Measurements from ENCODE around the gene KIF26B. TPM values are rescaled to one million over a fixed set of nuclear protein-coding genes. Genes with fewer than 3 reads are reported as not detected.

The KIF26B gene
- total RNA-seq, 4 donors from 2014 or later = 0.20 to 0.79 (median 0.41) TPM; not detected in 1

DNA sequence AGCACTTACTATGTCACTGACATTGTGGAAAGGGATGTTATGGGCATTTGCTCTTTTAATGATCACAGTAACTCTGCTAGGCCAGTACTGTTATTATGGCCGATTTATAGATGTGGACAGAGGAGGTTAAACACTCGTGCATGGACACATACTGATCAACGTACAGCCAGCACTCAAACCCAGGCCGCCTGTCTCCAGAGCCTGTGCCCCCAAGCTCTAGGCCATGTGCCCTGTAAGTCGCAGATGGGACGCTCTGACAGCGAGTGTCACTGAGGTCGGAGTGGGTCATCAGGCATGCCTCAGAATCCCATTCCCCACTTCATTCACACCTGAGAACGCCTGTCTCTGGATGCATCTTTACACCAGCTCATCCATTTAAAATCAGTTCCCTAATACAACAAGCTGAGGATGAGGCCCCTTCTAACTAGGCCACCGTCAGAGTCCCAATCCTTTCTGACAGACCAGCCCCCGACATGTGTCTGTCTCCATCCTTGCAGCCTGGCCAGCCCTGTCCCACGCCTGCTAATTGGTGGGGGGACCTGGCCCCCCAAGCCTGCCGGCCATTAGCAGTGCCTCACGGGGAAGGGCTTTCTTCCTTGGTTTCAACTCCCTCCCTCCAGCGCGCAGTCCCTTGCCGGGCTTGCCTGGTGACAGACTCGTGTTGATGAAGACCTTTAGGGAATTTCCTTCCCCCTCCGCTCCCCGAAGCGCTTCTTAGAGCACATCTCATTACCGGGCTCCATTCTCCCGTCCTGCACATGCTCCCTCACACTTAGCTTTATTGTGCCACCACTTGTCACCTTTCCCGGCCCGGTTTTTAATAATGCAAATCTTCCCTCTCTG lies 436.8 kb downstream of the KIF26B start:
- TF ChIP-seq, protein P1, sequence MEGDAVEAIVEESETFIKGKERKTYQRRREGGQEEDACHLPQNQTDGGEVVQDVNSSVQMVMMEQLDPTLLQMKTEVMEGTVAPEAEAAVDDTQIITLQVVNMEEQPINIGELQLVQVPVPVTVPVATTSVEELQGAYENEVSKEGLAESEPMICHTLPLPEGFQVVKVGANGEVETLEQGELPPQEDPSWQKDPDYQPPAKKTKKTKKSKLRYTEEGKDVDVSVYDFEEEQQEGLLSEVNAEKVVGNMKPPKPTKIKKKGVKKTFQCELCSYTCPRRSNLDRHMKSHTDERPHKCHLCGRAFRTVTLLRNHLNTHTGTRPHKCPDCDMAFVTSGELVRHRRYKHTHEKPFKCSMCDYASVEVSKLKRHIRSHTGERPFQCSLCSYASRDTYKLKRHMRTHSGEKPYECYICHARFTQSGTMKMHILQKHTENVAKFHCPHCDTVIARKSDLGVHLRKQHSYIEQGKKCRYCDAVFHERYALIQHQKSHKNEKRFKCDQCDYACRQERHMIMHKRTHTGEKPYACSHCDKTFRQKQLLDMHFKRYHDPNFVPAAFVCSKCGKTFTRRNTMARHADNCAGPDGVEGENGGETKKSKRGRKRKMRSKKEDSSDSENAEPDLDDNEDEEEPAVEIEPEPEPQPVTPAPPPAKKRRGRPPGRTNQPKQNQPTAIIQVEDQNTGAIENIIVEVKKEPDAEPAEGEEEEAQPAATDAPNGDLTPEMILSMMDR (IDR thresholded peaks at IDR 0.05) = no peak
- TF ChIP-seq POLR2AphosphoS5 (IDR thresholded peaks at IDR 0.05) = no peak
- TF ChIP-seq EP300 (IDR thresholded peaks at IDR 0.05; ENCODE audit: low read depth) = no peak
- no peak for TF ChIP-seq POLR2A (IDR thresholded peaks at IDR 0.05)
- in situ Hi-C loops (cut with MboI; ENCODE audit: low pct_ligation_motif_present in 1 of 4, low pct_unique_long_range_greater_than_20kb in 1 of 4, low sequenced_read_pairs in 3 of 4) = no loop called here
- Histone ChIP-seq H3K27ac (no peak overlapping the region), H3K4me1 (no peaks in the 10 kb centered on the region), H3K4me3 (no peak overlapping the region), H3K9me3 (no peaks in the 10 kb centered on the region), H3K27me3 (no peaks in the 10 kb centered on the region), H3K36me3 (no peaks in the 10 kb centered on the region)
- WGBS, 2 donors (ENCODE audit: low coverage in 1 of 2) = 73 to 90% methylated on average over 8 to 25 of the region's 25 CpGs
- DNase-seq = no peak
- intact Hi-C loops (cut with DNase I; ENCODE audit: low total_unique reads) = no loop called here

DNA sequence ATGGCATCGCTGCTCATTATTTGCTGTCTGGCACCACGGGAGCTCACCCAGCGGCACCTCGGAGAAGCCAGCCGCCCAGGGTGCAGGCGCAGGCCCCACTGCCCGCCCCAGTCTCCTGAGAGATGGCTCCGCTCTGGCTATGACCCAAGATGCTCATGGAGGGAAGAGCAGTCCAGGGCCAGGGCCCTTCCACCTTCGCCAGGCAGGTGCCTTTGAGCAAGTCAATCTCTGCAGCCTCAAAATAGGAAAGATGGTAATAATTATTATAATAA lies 437.3 kb downstream of the KIF26B start:
- TF ChIP-seq POLR2A (IDR thresholded peaks at IDR 0.05) = no peak
- TF ChIP-seq POLR2AphosphoS5 (IDR thresholded peaks at IDR 0.05) = no peak
- no peak for TF ChIP-seq EP300 (IDR thresholded peaks at IDR 0.05; ENCODE audit: low read depth)
- TF ChIP-seq, protein P1 (IDR thresholded peaks at IDR 0.05) = no peak
- in situ Hi-C loops (cut with MboI; ENCODE audit: low pct_ligation_motif_present in 1 of 4, low pct_unique_long_range_greater_than_20kb in 1 of 4, low sequenced_read_pairs in 3 of 4) (no loop called here), intact Hi-C loops (cut with DNase I; ENCODE audit: low total_unique reads) (no loop called here)
- no peak overlapping the region for H3K4me3 ChIP-seq
- H3K27ac ChIP-seq = no peak overlapping the region
- no peaks in the 10 kb centered on the region for H3K9me3 ChIP-seq
- no peak for DNase-seq
- H3K36me3 ChIP-seq = no peaks in the 10 kb centered on the region
- no peaks in the 10 kb centered on the region for H3K27me3 ChIP-seq
- no peaks in the 10 kb centered on the region for H3K4me1 ChIP-seq
- WGBS, 2 donors (ENCODE audit: low coverage in 1 of 2) = 90% methylated on average over 9 of the region's 9 CpGs; no CpG with 5 or more reads in 1 of the 2 donors

DNA sequence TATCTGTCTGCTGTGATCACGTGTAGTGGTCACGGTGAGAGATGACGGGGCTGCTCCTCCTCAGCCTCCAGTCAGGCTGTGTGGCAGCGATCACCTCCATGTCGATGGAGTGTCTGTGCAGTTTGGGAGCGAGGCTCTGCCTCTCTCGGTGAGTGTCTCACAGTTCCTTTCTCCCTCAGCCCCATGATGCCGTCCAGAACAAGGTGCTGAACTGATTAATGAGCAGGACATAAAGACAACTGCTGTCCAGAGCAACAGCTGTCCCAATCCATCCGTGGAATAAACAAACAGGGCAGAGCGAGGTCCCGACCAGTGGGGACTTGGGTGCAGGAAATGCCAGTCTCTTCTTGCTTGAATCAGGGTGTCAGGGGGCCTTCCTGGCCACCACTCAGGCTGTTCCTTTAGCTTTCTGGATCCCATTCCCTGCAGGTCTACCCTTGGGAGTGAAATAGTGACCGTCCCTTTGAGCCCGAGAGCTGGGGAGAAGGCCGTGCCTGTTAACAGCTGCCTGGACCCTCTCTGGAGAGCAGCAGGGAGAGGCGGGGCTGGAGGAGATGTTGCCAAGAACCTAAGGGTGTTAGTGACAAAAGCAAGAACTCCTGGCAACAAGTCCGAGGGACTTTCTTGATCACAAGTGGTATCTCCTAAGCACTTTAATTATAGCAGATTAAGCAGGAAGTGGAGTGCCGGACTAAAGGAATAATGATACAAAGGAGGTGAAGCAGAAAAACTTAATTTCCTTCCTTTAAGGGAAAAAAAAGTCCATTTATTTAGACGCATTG lies 443.9 kb downstream of the KIF26B start:
- TF ChIP-seq, protein P1 (IDR thresholded peaks at IDR 0.05) = no peak
- TF ChIP-seq POLR2AphosphoS5 (IDR thresholded peaks at IDR 0.05) (no peak), EP300 (IDR thresholded peaks at IDR 0.05; ENCODE audit: low read depth) (no peak), POLR2A (IDR thresholded peaks at IDR 0.05) (no peak)
- Histone ChIP-seq H3K9me3 (no peaks in the 10 kb centered on the region), H3K4me1 (no peaks in the 10 kb centered on the region), H3K27me3 (no peaks in the 10 kb centered on the region), H3K36me3 (no peaks in the 10 kb centered on the region), H3K27ac (peak overlapping the region in 2 of 4 donors; percentile 5 to 20), H3K4me3 (no peak overlapping the region)
- in situ Hi-C loops (cut with MboI; ENCODE audit: low pct_ligation_motif_present in 1 of 4, low pct_unique_long_range_greater_than_20kb in 1 of 4, low sequenced_read_pairs in 3 of 4) (no loop called here), intact Hi-C loops (cut with DNase I; ENCODE audit: low total_unique reads) (no loop called here)
- 50 to 72% methylated on average over 5 to 18 of the region's 18 CpGs for WGBS, 2 donors (ENCODE audit: low coverage in 1 of 2)
- no peak for DNase-seq

DNA sequence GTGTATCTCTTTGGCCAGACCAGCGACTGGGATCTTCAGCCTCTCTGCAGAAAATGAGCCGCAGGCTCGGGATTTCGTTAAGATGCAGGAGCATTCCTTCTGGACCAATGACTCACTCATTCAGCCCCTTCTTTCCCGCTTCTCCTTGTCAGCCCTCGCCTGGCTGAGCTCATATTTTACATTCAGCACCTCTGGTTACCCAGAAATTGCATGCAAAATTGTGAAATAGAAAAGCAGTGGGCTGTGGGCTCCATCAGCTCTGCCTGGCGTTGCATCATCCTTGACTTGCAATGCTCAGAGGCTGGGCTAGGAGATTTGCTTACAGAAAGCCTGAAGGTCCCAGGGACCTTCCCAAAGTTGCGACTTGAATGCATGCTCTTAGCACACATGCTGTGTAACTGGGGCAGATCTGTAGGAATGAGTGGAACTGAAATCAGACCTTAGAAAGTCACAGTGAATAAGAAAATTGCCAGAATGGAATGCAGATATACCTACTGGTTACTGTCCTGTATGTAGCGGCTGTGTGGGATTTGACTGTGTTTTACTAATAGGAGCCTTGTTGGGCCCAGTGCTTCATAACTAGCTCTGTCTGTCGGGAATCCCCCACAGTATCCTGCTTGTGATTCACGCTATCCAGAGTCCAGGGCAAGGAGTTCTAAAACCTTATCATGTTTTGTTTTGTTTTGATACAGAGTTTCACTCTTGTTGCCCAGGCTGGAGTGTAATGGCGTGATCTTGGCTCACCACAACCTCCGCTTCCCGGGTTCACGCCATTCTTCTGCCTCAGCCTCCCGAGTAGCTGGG lies 444.8 kb downstream of the KIF26B start:
- Histone ChIP-seq H3K36me3 (no peaks in the 10 kb centered on the region), H3K27ac (peak overlapping the region in 2 of 4 donors; percentile 5 to 20), H3K27me3 (no peaks in the 10 kb centered on the region), H3K4me1 (no peaks in the 10 kb centered on the region), H3K4me3 (no peak overlapping the region), H3K9me3 (no peaks in the 10 kb centered on the region)
- no peak for DNase-seq
- in situ Hi-C loops (cut with MboI; ENCODE audit: low pct_ligation_motif_present in 1 of 4, low pct_unique_long_range_greater_than_20kb in 1 of 4, low sequenced_read_pairs in 3 of 4) = no loop called here
- intact Hi-C loops (cut with DNase I; ENCODE audit: low total_unique reads) = no loop called here
- TF ChIP-seq, protein P1 (IDR thresholded peaks at IDR 0.05) = no peak
- TF ChIP-seq POLR2A (IDR thresholded peaks at IDR 0.05) (no peak), EP300 (IDR thresholded peaks at IDR 0.05; ENCODE audit: low read depth) (no peak), POLR2AphosphoS5 (IDR thresholded peaks at IDR 0.05) (no peak)
- WGBS, 2 donors (ENCODE audit: low coverage in 1 of 2) = 49 to 74% methylated on average over 10 to 16 of the region's 16 CpGs

Data from transverse colon (tissue), 4 donors.